GM12864 (cell line): ENCODE data around the gene PLEKHD1.
A peak's percentile ranks its signal among the peaks of the same experiment; 100 is the strongest.

ENCODE experiments used
- DNase-seq: peaks from one replicate; pipeline ENCODE4 v3.0.0-alpha.2; 2011; ENCODE audit warnings: low read depth
- H3K4me3 ChIP-seq: 2 replicates; pipeline ENCODE4 v1.5.1; 2011; ENCODE audit warnings: mild to moderate bottlenecking, low read depth, low read length, control low read depth
- CTCF ChIP-seq: IDR thresholded peaks from 2 replicates; pipeline ENCODE4 v1.5.1; 2011; ENCODE audit warnings: low read depth, mild to moderate bottlenecking, moderate library complexity, low read length, control low read depth, inconsistent platforms; ENCODE audit errors: missing control alignments

The PLEKHD1 gene

DNA sequence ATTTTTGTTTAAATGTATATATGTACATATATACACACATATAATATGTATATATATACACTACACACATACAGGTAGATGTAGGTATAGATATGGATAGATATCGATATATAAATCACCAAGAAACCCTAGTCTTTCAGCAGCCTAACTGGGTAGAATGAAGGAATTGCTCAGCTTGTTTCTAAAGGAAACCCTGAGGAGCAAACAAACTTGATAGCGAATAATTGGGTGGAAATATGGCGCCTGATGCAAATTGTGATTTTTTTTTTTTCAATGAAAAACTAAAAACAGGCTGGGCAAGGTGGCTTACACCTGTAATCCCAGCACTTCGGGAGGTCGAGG is 90.4 kb downstream of the PLEKHD1 start:
- no peak for TF ChIP-seq CTCF
- no peak for DNase-seq
- H3K4me3 ChIP-seq = no peak overlapping the region

GRCh38 chr14:69579476-69579875 is 94.9 kb downstream of the PLEKHD1 start:
- DNase-seq = no peak
- no peak for TF ChIP-seq CTCF
- H3K4me3 ChIP-seq = no peak overlapping the region

DNA sequence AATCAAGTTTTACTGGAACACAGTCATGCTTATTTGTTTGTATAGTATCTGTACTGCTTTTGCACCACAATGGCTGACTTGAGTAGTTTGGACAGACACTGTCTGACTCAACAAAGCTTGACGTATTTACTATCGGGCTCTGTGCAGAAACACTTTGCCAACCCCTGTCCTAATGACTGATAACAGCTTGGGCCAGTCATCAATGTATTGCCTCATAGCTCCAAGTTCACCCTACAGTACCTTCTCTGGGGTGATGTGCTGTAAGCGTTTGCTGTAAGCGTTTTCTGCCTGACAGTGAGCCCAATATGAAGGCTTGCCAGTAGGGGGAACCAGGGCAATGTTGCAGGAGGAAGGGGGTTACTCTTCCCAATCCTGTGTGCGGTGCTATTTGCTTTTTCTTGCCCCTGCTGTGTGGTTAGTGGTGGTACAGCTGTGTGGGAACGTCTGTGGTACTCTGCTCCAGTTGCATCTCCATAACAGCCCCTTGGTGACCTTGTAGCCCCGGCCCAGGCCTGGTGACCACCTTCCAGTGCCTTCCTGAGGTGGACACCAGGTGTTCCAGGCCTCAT is 95.6 kb downstream of the PLEKHD1 start:
- peak; percentile 72 for TF ChIP-seq CTCF
- DNase-seq = no peak
- H3K4me3 ChIP-seq = no peak overlapping the region
